OCI-LY7 (cell line): ENCODE results near the gene PLEKHH2. TPM values are rescaled to one million over a fixed set of nuclear protein-coding genes. Genes with fewer than 3 reads are reported as not detected.

Experiments
- BruUV-seq: library from RNA; stranded (reverse); fragments of 400-500 nt; replicated peaks from 2 replicates; lab custom pipeline; 2021; lab: Mats Ljungman, UMichigan
- CTCF ChIA-PET: fragments of 300-600 bp; sonication (Branson Sonifier 250); formaldehyde crosslinking; loops from one replicate; lab custom pipeline; 2022; ENCODE audit warnings: antibody characterized with exemption; ENCODE audit not compliant: unreplicated experiment; lab: Charles Lee
- POLR2A ChIA-PET: fragments of 300-600 bp; sonication (Branson Sonifier 250); formaldehyde crosslinking; loops from one replicate; lab custom pipeline; 2022; ENCODE audit warnings: antibody characterized with exemption; lab: Charles Lee
- DNase-seq: peaks from one replicate; pipeline ENCODE4 v3.0.0-alpha.2; 2015; ENCODE audit warnings: low spot score
- H2AFZ ChIP-seq: fragments of 200-600 bp; sonication (generic), shearing (Covaris generic); 2 replicates; pipeline ENCODE4 v1.6.1; 2014; ENCODE audit warnings: mild to moderate bottlenecking, antibody characterized with exemption, low read length, moderate library complexity
- H3K27ac ChIP-seq: fragments of 200-600 bp; sonication (generic); 2 replicates; pipeline ENCODE4 v1.5.1; 2014; ENCODE audit warnings: mixed run types, low read depth, mild to moderate bottlenecking, moderate library complexity, low read length, inconsistent platforms; ENCODE audit not compliant: poor library complexity, severe bottlenecking
- H3K36me3 ChIP-seq: fragments of 200-600 bp; sonication (generic); 2 replicates; pipeline ENCODE4 v1.6.1; 2014; ENCODE audit warnings: mild to moderate bottlenecking, antibody characterized with exemption, low read length, moderate library complexity, mixed read lengths; ENCODE audit not compliant: insufficient read depth
- H3K4me1 ChIP-seq: fragments of 200-600 bp; sonication (generic); 2 replicates; pipeline ENCODE4 v1.5.1; 2014; ENCODE audit warnings: mild to moderate bottlenecking, low read length; ENCODE audit not compliant: insufficient read depth, poor library complexity, severe bottlenecking
- H3K4me2 ChIP-seq: fragments of 200-600 bp; sonication (generic); 2 replicates; pipeline ENCODE4 v1.6.1; 2014; ENCODE audit warnings: mild to moderate bottlenecking, low read length
- H3K4me3 ChIP-seq: fragments of 200-600 bp; sonication (generic); 2 replicates; pipeline ENCODE4 v1.5.1; 2014; ENCODE audit warnings: mild to moderate bottlenecking, low read depth, low read length; ENCODE audit not compliant: poor library complexity, severe bottlenecking
- H3K79me2 ChIP-seq: fragments of 200-600 bp; sonication (generic); 2 replicates; pipeline ENCODE4 v1.6.1; 2016; ENCODE audit warnings: low read depth, mild to moderate bottlenecking, low read length, moderate library complexity, mixed read lengths; ENCODE audit not compliant: insufficient read depth
- H3K9me2 ChIP-seq: fragments of 200-600 bp; sonication (generic); 2 replicates; pipeline ENCODE4 v1.6.1; 2016; ENCODE audit warnings: mild to moderate bottlenecking, low read length, mixed read lengths; ENCODE audit not compliant: insufficient read depth
- H3K9me3 ChIP-seq: fragments of 200-600 bp; sonication (generic); 2 replicates; pipeline ENCODE4 v1.6.1; 2014; ENCODE audit warnings: mild to moderate bottlenecking, mixed run types, low read length, mixed read lengths
- H4K20me1 ChIP-seq: fragments of 200-600 bp; sonication (generic); 2 replicates; pipeline ENCODE4 v1.6.1; 2014; ENCODE audit warnings: mild to moderate bottlenecking, antibody characterized with exemption, low read length, moderate library complexity, mixed read lengths; ENCODE audit not compliant: insufficient read depth
- CTCF ChIP-seq: fragments of 200-600 bp; sonication (generic); conservative IDR thresholded peaks from 2 replicates; pipeline ENCODE4 v1.5.1; 2014; ENCODE audit warnings: mild to moderate bottlenecking, antibody characterized with exemption, low read length, moderate library complexity, mixed read lengths
- EZH2phosphoT487 ChIP-seq: fragments of 200-600 bp; sonication (generic); IDR thresholded peaks from 2 replicates; pipeline ENCODE4 v1.6.1; 2018; ENCODE audit warnings: low read depth, borderline replicate concordance, mild to moderate bottlenecking, mixed run types, antibody characterized with exemption, low read length, moderate library complexity, mixed read lengths
- intact Hi-C: fragments of 100-400 bp; cut with micrococcal nuclease; formaldehyde crosslinking; loops from one replicate; pipeline ENCODE4 v1.10.0; 2022; ENCODE audit not compliant: unreplicated experiment
- total RNA-seq, 2 experiments: library from RNA; depleted of rRNA in 1 of 2; stranded (reverse); fragments of >200 nt in 1 of 2; shearing (Covaris generic) in 1 of 2; gene quantifications; 2 replicates each; pipeline ENCODE4 v1.2.3, GENCODE V29; 2014 to 2022

The PLEKHH2 gene
- total RNA-seq, 2 experiments from 2014 or later: 1.5 to 2.6 TPM

DNA sequence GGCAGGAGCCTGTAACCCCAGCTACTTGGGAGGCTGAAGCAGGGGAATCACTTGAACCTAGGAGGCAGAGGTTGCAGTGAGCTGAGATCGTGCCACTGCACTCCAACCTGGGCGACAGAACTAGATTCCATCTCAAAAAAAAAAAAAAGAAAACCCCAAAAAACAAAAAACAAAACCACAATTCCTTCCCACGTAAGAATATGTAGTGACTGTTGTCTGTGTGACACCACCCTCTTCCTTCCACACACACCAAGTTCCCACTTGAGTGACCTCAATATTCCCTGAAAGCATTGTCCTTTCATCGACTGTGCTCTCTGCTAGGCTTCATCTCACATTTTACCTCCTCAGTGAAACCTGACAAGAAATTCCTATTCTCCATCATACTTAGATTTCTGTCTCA lies 32.4 kb upstream of the PLEKHH2 start:
- DNase-seq: no peak
- intact Hi-C loops: no loop called here
- no peaks in the 10 kb centered on the region for H3K4me1 ChIP-seq
- no peak overlapping the region for H3K4me3 ChIP-seq
- H3K36me3 ChIP-seq: no peaks in the 10 kb centered on the region
- ChIA-PET POLR2A (interaction anchor here (0.7 kb wide), 1 partner anchor 94 kb away, joined by 4 read pairs; no protein-coding TSS in a partner anchor), CTCF (no interaction called here)
- no TSS peak for BruUV-seq
- no peaks in the 10 kb centered on the region for H3K79me2 ChIP-seq
- no peak overlapping the region for H3K27ac ChIP-seq
- no peak overlapping the region for H3K4me2 ChIP-seq
- no peak overlapping the region for H2AFZ ChIP-seq
- H3K9me2 ChIP-seq: no peaks in the 10 kb centered on the region
- H4K20me1 ChIP-seq: no peaks in the 10 kb centered on the region
- TF ChIP-seq EZH2phosphoT487: no peak
- no peak for TF ChIP-seq CTCF
- no peaks in the 10 kb centered on the region for H3K9me3 ChIP-seq

- Histone ChIP-seq H2AFZ (no peak overlapping the region), H4K20me1 (no peaks in the 10 kb centered on the region), H3K4me3 (no peak overlapping the region), H3K79me2 (no peaks in the 10 kb centered on the region), H3K9me2 (no peaks in the 10 kb centered on the region), H3K36me3 (no peaks in the 10 kb centered on the region), H3K9me3 (no peaks in the 10 kb centered on the region), H3K4me2 (no peak overlapping the region), H3K4me1 (no peaks in the 10 kb centered on the region), H3K27ac (no peak overlapping the region)
- intact Hi-C loops: no loop called here
- POLR2A ChIA-PET: no interaction called here
- no TSS peak for BruUV-seq
- TF ChIP-seq CTCF: peak; percentile 83
- no peak for TF ChIP-seq EZH2phosphoT487
- peak; percentile 55 for DNase-seq
- CTCF ChIA-PET: no interaction called here
These were observed 31.9 kb upstream of the PLEKHH2 start for GRCh38 chr2:43605079-43605655.

DNA sequence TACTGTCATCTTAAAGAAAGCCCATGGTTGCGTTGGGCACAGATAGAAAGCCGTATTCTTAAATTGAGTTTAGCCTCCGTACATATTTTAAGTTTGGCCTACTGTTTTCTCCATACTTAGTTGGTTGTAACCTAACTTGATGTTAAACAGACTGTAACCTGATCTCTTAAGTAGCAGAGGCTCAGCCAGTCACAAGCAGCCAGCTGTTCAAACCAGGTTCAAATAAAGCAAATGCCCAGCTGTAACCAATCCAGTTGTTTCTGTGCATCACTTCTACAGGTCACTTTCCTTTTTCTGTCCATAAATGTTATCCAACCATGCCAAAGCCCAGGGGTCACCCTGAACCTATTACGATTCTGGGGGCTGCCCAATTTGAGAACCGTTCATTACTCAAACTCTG lies 31.2 kb upstream of the PLEKHH2 start:
- H3K27ac ChIP-seq: no peak overlapping the region
- H3K4me1 ChIP-seq: no peaks in the 10 kb centered on the region
- no peak overlapping the region; the same call in 1 of the 2 replicates for H2AFZ ChIP-seq
- H4K20me1 ChIP-seq: no peaks in the 10 kb centered on the region
- CTCF ChIA-PET: no interaction called here
- intact Hi-C loops: no loop called here
- H3K79me2 ChIP-seq: no peaks in the 10 kb centered on the region
- DNase-seq: no peak
- no peak overlapping the region for H3K4me2 ChIP-seq
- H3K4me3 ChIP-seq: no peak overlapping the region
- no peaks in the 10 kb centered on the region for H3K9me2 ChIP-seq
- no peaks in the 10 kb centered on the region for H3K9me3 ChIP-seq
- H3K36me3 ChIP-seq: no peaks in the 10 kb centered on the region
- BruUV-seq: no TSS peak
- POLR2A ChIA-PET: no interaction called here
- TF ChIP-seq EZH2phosphoT487: no peak
- no peak for TF ChIP-seq CTCF
